PC-9 (cell line): Measurements from ENCODE around the gene MIF4GD. TPM values are rescaled to one million over a fixed set of nuclear protein-coding genes. Genes with fewer than 3 reads are reported as not detected.

Experiments
- BruUV-seq: library from RNA; stranded (reverse); fragments of 400-500 nt; replicated peaks from 2 replicates; lab custom pipeline; 2021; lab: Mats Ljungman, UMichigan
- CTCF ChIA-PET: fragments of 300-600 bp; sonication (Branson Sonifier 250); formaldehyde crosslinking; loops from one replicate; lab custom pipeline; 2022; ENCODE audit warnings: antibody characterized with exemption; lab: Charles Lee
- POLR2A ChIA-PET: fragments of 300-600 bp; sonication (Branson Sonifier 250); formaldehyde crosslinking; loops from one replicate; lab custom pipeline; 2022; ENCODE audit warnings: antibody characterized with exemption; ENCODE audit not compliant: unreplicated experiment; lab: Charles Lee
- DNase-seq, 2 experiments: peaks; one replicate each; pipeline versions ENCODE4 v3.0.0 to v3.0.0-alpha.2; 2015 to 2022; ENCODE audit warnings: mixed read lengths in 1 of 2
- H2AFZ ChIP-seq: fragments of 200-600 bp; sonication (generic); 2 replicates; pipeline ENCODE4 v1.8.1; 2017; ENCODE audit warnings: antibody characterized with exemption
- H3F3A ChIP-seq: fragments of 200-600 bp; sonication (generic); 2 replicates; pipeline ENCODE4 v1.8.1; 2017; ENCODE audit warnings: antibody characterized with exemption, mild to moderate bottlenecking, low read depth; ENCODE audit not compliant: insufficient read depth
- H3K27ac ChIP-seq: fragments of 200-600 bp; sonication (generic); 2 replicates; pipeline ENCODE4 v1.6.1; 2016; ENCODE audit warnings: mixed run types
- H3K27me3 ChIP-seq: fragments of 200-600 bp; sonication (generic); 2 replicates; pipeline ENCODE4 v1.6.1; 2016; ENCODE audit warnings: low read depth, mixed run types; ENCODE audit not compliant: insufficient read depth
- H3K36me3 ChIP-seq: fragments of 200-600 bp; sonication (generic); 2 replicates; pipeline ENCODE4 v1.6.1; 2016; ENCODE audit warnings: low read depth, mixed run types
- H3K4me1 ChIP-seq: fragments of 200-600 bp; sonication (generic); replicated peaks from 2 replicates; pipeline ENCODE4 v1.6.1; 2016; ENCODE audit warnings: mixed run types; ENCODE audit not compliant: insufficient read depth
- H3K4me2 ChIP-seq: fragments of 200-600 bp; sonication (generic); 2 replicates; pipeline ENCODE4 v1.6.1; 2017; ENCODE audit warnings: mixed run types
- H3K4me3 ChIP-seq: fragments of 200-600 bp; sonication (generic); 2 replicates; pipeline ENCODE4 v1.6.1; 2016; ENCODE audit warnings: mixed run types
- H3K79me2 ChIP-seq: fragments of 200-600 bp; sonication (generic); 2 replicates; pipeline ENCODE4 v1.6.1; 2017; ENCODE audit warnings: low read depth, mixed run types
- H3K9me2 ChIP-seq: fragments of 200-600 bp; sonication (generic); 2 replicates; pipeline ENCODE4 v1.8.1; 2017; ENCODE audit warnings: mild to moderate bottlenecking; ENCODE audit not compliant: insufficient read depth
- H3K9me3 ChIP-seq: fragments of 200-600 bp; sonication (generic); 2 replicates; pipeline ENCODE4 v1.8.1; 2016; ENCODE audit warnings: low read depth; ENCODE audit not compliant: insufficient read depth
- H4K20me1 ChIP-seq: fragments of 200-600 bp; sonication (generic); 2 replicates; pipeline ENCODE4 v1.8.1; 2017; ENCODE audit not compliant: insufficient read depth
- EZH2 ChIP-seq: fragments of 200-600 bp; sonication (generic); IDR thresholded peaks from 2 replicates; pipeline ENCODE4 v1.8.0; 2017; ENCODE audit warnings: antibody characterized with exemption, low read depth
- intact Hi-C: fragments of 100-400 bp; cut with micrococcal nuclease; formaldehyde crosslinking; loops from one replicate; pipeline ENCODE4 v1.10.0; 2022; ENCODE audit not compliant: unreplicated experiment
- total RNA-seq: library from RNA; stranded (reverse); gene quantifications from 2 replicates; pipeline ENCODE4 v1.2.3, GENCODE V29; 2021
- TF ChIP-seq, protein P1 (sequence below): fragments of 200-600 bp; sonication (generic); conservative IDR thresholded peaks from 2 replicates; pipeline ENCODE4 v1.6.1; 2017; ENCODE audit warnings: mixed run types, antibody characterized with exemption, mild to moderate bottlenecking, moderate library complexity

The MIF4GD gene
- total RNA-seq, 1 experiment from 2014 or later = 23.4 TPM

GRCh38 chr17:75239214-75239613 lies 31.8 kb downstream of the MIF4GD start:
- ChIA-PET CTCF (interaction anchor here (0.7 kb wide), 1 partner anchor 277 kb away, joined by 9 read pairs; no protein-coding TSS in a partner anchor), POLR2A (no interaction called here)
- H3K27me3 ChIP-seq = no peaks in the 10 kb centered on the region
- H3K9me2 ChIP-seq = no peaks in the 10 kb centered on the region
- no peak overlapping the region for H2AFZ ChIP-seq
- H4K20me1 ChIP-seq = 0 out of 2 replicates have a peak, but pooled peaks cover 3% of the 10 kb centered on the region
- TF ChIP-seq, protein P1, sequence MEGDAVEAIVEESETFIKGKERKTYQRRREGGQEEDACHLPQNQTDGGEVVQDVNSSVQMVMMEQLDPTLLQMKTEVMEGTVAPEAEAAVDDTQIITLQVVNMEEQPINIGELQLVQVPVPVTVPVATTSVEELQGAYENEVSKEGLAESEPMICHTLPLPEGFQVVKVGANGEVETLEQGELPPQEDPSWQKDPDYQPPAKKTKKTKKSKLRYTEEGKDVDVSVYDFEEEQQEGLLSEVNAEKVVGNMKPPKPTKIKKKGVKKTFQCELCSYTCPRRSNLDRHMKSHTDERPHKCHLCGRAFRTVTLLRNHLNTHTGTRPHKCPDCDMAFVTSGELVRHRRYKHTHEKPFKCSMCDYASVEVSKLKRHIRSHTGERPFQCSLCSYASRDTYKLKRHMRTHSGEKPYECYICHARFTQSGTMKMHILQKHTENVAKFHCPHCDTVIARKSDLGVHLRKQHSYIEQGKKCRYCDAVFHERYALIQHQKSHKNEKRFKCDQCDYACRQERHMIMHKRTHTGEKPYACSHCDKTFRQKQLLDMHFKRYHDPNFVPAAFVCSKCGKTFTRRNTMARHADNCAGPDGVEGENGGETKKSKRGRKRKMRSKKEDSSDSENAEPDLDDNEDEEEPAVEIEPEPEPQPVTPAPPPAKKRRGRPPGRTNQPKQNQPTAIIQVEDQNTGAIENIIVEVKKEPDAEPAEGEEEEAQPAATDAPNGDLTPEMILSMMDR = no peak
- no peak for TF ChIP-seq EZH2
- peaks cover 38% of the 10 kb centered on the region; the same call in 1 of the 2 replicates for H3F3A ChIP-seq
- H3K4me3 ChIP-seq = no peak overlapping the region
- no peaks in the 10 kb centered on the region for H3K9me3 ChIP-seq
- no peak overlapping the region for H3K4me2 ChIP-seq
- H3K4me1 ChIP-seq = no peaks in the 10 kb centered on the region
- no peak overlapping the region for H3K27ac ChIP-seq
- DNase-seq = no peak
- intact Hi-C loops = no loop called here
- H3K36me3 ChIP-seq = 0 out of 2 replicates have a peak, but pooled peaks cover 16% of the 10 kb centered on the region
- H3K79me2 ChIP-seq = no peaks in the 10 kb centered on the region
- no TSS peak for BruUV-seq

GRCh38 chr17:75238684-75239191 lies 32.3 kb downstream of the MIF4GD start:
- no peaks in the 10 kb centered on the region for H3K4me1 ChIP-seq
- no peak overlapping the region for H3K4me2 ChIP-seq
- no peaks in the 10 kb centered on the region for H3K9me2 ChIP-seq
- DNase-seq = peak; percentile 48 to 59
- no peak for TF ChIP-seq EZH2
- TF ChIP-seq, protein P1 = peak; percentile 87
- H3K27me3 ChIP-seq = no peaks in the 10 kb centered on the region
- H4K20me1 ChIP-seq = 0 out of 2 replicates have a peak, but pooled peaks cover 3% of the 10 kb centered on the region
- ChIA-PET CTCF (no interaction called here), POLR2A (no interaction called here)
- no peaks in the 10 kb centered on the region for H3K9me3 ChIP-seq
- no peak overlapping the region for H3K4me3 ChIP-seq
- no peaks in the 10 kb centered on the region for H3K79me2 ChIP-seq
- intact Hi-C loops = no loop called here
- H3K36me3 ChIP-seq = 0 out of 2 replicates have a peak, but pooled peaks cover 17% of the 10 kb centered on the region
- BruUV-seq = no TSS peak
- peaks cover 41% of the 10 kb centered on the region; the same call in 1 of the 2 replicates for H3F3A ChIP-seq
- no peak overlapping the region for H3K27ac ChIP-seq
- H2AFZ ChIP-seq = no peak overlapping the region

- Histone ChIP-seq H3K79me2 (no peaks in the 10 kb centered on the region), H3K27me3 (no peaks in the 10 kb centered on the region), H3K4me3 (no peak overlapping the region), H3K9me3 (no peaks in the 10 kb centered on the region), H3K27ac (no peak overlapping the region), H3K4me1 (no peaks in the 10 kb centered on the region), H3F3A (peaks cover 41% of the 10 kb centered on the region; the same call in 1 of the 2 replicates), H3K36me3 (0 out of 2 replicates have a peak, but pooled peaks cover 18% of the 10 kb centered on the region), H4K20me1 (0 out of 2 replicates have a peak, but pooled peaks cover 3% of the 10 kb centered on the region), H3K4me2 (no peak overlapping the region), H3K9me2 (no peaks in the 10 kb centered on the region), H2AFZ (no peak overlapping the region)
- TF ChIP-seq, protein P1 = no peak
- TF ChIP-seq EZH2 = no peak
- POLR2A ChIA-PET = no interaction called here
- CTCF ChIA-PET = no interaction called here
- BruUV-seq = no TSS peak
- no peak for DNase-seq
- intact Hi-C loops = no loop called here
Observed at GRCh38 chr17:75238020-75238580, 32.9 kb downstream of the MIF4GD start.
